NT2/D1 (cell line): ENCODE data around the gene TMEM240.

Experiments
- YY1 ChIP-seq: IDR thresholded peaks from 2 replicates; pipeline ENCODE4 v1.6.1; 2011; ENCODE audit not compliant: insufficient read length, insufficient read depth
- ZNF274 ChIP-seq: IDR thresholded peaks from 2 replicates; pipeline ENCODE4 v1.6.1; 2011; ENCODE audit warnings: mild to moderate bottlenecking, low read depth, low read length

DNA sequence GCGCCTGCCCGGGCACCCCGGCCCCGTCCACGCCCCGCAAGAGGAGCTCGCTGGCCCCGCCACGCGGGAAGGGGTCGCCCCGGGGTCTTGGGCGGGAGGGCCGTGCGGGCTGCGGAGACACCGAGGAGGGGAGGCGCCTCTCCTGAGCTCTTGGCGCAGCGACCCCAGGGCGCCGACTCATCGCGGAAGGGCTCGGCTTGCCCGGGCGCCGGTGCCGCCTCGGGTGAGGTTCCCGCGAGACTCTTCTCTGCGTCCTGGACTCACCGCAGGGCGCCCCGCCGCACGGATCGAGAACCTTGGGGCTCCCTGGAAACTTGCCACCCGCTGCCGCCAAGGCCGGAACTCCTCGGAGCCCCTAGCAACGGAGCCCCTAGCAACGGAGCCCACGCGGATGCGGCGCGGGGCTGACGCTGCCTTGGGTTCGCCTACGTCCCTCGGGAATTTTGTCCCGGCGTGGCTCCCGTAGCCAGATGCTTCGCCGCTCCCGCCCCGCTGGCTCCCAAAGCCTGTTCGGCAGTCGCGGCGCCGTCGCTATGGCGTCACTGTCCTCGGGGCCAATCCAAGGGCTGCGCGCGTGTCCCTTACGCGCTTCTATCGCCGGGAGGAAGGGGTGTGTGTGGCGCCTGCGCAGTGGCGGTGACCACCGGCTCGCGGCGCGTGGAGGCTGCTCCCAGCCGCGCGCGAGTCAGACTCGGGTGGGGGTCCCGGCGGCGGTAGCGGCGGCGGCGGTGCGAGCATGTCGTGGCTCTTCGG, 28.7 kb downstream of the TMEM240 start, which contains the start of gene ATAD3A:
- no peak for TF ChIP-seq YY1
- no peak for TF ChIP-seq ZNF274
